ENCODE results near the gene OASL. TPM values are rescaled to one million over a fixed set of nuclear protein-coding genes. Genes with fewer than 3 reads are reported as not detected.
"Not testable (repeated sequence)": the region's sequence is repeated elsewhere in the genome, so short reads cannot be mapped to it uniquely, and the experiment has no call there.

Gene OASL
- polyA plus RNA-seq, 4 donors: 0.56 to 3.0 (median 2.0) TPM

DNA sequence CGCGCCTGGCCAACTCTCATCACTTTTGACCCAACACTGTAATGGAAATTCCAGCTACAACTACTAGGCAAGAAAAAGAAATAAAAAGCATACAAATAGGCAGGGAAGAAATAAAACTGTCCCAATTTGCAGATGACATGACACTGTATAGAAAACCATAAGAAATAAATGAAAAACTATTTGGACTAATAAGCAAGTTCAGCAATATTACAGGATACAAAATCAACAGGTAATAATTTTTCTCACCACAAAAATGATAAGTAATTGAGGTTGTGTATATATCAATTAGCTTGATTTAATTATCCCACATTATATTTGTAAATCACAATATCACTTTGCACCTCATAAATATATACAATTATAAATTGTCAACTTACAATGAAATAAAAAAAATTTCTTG, 41.9 kb upstream of the OASL start:
- no peaks in the 10 kb centered on the region for H3K27me3 ChIP-seq (ENCODE audit: control insufficient read depth in 3 of 3, insufficient read depth in 3 of 3, low read length in 3 of 3)
- H3K4me1 ChIP-seq (ENCODE audit: control insufficient read depth in 3 of 3, insufficient read depth in 2 of 3, low read depth in 1 of 3, low read length in 2 of 3): no peaks in the 10 kb centered on the region
- FAIRE-seq: no peak
- H3K27ac ChIP-seq (ENCODE audit: low read depth in 1 of 3, low read length in 2 of 3): no peak overlapping the region
- no peaks in the 10 kb centered on the region for H3K36me3 ChIP-seq (ENCODE audit: control insufficient read depth in 3 of 3, insufficient read depth in 2 of 3, low read depth in 1 of 3, low read length in 3 of 3)
- no peak overlapping the region for H3K4me3 ChIP-seq (ENCODE audit: low read depth in 1 of 3, low read length in 3 of 3)
- no peak for DNase-seq
- 97 to 100% (median 98%) methylated on average over 2 of the region's 2 CpGs for WGBS, 3 donors
- H3K9me3 ChIP-seq (ENCODE audit: control insufficient read depth in 2 of 2, insufficient read depth in 1 of 2, low read depth in 1 of 2, low read length in 1 of 2): no peaks in the 10 kb centered on the region

DNA sequence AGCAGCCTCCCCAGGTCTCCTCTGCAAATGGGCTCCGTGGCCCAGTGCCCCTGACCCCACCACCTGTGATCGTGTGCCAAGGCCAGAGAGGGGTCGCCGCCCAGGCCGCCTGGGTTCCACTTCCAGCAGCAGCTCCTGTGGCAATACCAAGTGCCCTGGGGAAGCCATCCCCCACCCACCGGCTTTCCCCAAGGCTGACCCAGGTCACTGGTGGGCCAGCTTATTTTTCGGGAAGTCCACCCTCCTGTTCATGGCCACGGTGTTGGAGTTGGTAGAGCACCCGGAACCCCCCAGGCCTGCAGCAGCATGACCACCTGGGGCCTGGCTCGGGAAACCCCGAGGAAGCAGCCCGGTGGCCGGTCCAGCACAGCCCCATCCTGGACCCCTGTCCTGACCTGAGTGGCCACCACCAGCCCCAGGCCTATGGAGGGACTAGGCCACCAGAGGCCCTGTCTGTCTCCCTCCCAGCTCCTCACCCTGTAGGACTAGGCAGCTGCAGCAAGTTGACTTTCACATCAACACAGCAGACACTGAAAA, 40.8 kb upstream of the OASL start:
- H3K4me3 ChIP-seq (ENCODE audit: low read depth in 1 of 3, low read length in 3 of 3): no peak overlapping the region
- H3K36me3 ChIP-seq (ENCODE audit: control insufficient read depth in 3 of 3, insufficient read depth in 2 of 3, low read depth in 1 of 3, low read length in 3 of 3): no peaks in the 10 kb centered on the region
- H3K4me1 ChIP-seq (ENCODE audit: control insufficient read depth in 3 of 3, insufficient read depth in 2 of 3, low read depth in 1 of 3, low read length in 2 of 3): no peaks in the 10 kb centered on the region
- peaks cover 0 to 4% of the 10 kb centered on the region in 2 donors for H3K9me3 ChIP-seq (ENCODE audit: control insufficient read depth in 2 of 2, insufficient read depth in 1 of 2, low read depth in 1 of 2, low read length in 1 of 2)
- no peaks in the 10 kb centered on the region for H3K27me3 ChIP-seq (ENCODE audit: control insufficient read depth in 3 of 3, insufficient read depth in 3 of 3, low read length in 3 of 3)
- DNase-seq (no peak), FAIRE-seq (no peak)
- no peak overlapping the region for H3K27ac ChIP-seq (ENCODE audit: low read depth in 1 of 3, low read length in 2 of 3)
- 89 to 93% (median 91%) methylated on average over 13 of the region's 13 CpGs for WGBS, 3 donors

DNA sequence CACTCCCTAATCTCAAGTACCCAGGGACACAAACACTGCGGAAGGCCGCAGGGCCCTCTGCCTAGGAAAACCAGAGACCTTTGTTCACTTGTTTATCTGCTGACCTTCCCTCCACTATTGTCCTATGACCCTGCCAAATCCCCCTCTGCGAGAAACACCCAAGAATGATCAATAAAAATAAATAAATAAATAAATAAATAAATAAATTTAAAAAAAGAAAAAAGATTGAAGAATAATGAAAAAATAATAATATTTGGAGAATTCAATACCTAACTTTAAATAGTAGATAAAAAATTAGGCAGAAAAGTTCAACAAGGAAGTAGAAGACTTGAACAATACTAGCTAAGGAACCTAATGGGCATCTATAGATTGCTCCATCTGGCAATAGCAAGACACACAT, 38.4 kb upstream of the OASL start:
- 57 to 100% (median 88%) methylated on average over 1 of the region's 3 CpGs for WGBS, 3 donors
- not testable (repeated sequence) for FAIRE-seq; H3K4me3 ChIP-seq (ENCODE audit: low read depth in 1 of 3, low read length in 3 of 3)

DNA sequence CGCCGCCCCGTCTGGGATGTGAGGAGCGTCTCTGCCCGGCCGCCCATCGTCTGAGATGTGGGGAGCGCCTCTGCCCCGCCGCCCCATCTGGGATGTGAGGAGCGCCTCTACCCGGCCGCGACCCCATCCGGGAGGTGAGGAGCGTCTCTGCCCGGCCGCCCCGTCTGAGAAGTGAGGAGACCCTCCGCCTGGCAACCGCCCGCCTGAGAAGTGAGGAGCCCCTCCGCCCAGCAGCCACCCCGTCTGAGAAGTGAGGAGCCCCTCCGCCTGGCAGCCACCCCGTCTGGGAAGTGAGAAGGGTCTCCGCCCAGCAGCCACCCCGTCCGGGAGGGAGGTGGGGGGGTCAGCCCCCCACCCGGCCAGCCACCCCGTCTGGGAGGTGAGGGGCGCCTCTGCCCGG, 36.9 kb upstream of the OASL start:
- H3K36me3 ChIP-seq (ENCODE audit: control insufficient read depth in 3 of 3, insufficient read depth in 2 of 3, low read depth in 1 of 3, low read length in 3 of 3); H3K27me3 ChIP-seq (ENCODE audit: control insufficient read depth in 3 of 3, insufficient read depth in 3 of 3, low read length in 3 of 3); H3K27ac ChIP-seq (ENCODE audit: low read depth in 1 of 3, low read length in 2 of 3); H3K4me1 ChIP-seq (ENCODE audit: control insufficient read depth in 3 of 3, insufficient read depth in 2 of 3, low read depth in 1 of 3, low read length in 2 of 3); FAIRE-seq; H3K4me3 ChIP-seq (ENCODE audit: low read depth in 1 of 3, low read length in 3 of 3); DNase-seq: not testable (repeated sequence)
- WGBS, 3 donors: 88 to 93% (median 93%) methylated on average over 13 to 33 of the region's 33 CpGs
- H3K9me3 ChIP-seq (ENCODE audit: control insufficient read depth in 2 of 2, insufficient read depth in 1 of 2, low read depth in 1 of 2, low read length in 1 of 2): peaks cover 0 to 20% of the 10 kb centered on the region in 2 donors

More for the DNA sequence above, 38.4 kb upstream of the OASL start:
- H3K9me3 ChIP-seq (ENCODE audit: control insufficient read depth in 2 of 2, insufficient read depth in 1 of 2, low read depth in 1 of 2, low read length in 1 of 2): peaks cover 0 to 12% of the 10 kb centered on the region in 2 donors
- not testable (repeated sequence) for H3K36me3 ChIP-seq (ENCODE audit: control insufficient read depth in 3 of 3, insufficient read depth in 2 of 3, low read depth in 1 of 3, low read length in 3 of 3); H3K4me1 ChIP-seq (ENCODE audit: control insufficient read depth in 3 of 3, insufficient read depth in 2 of 3, low read depth in 1 of 3, low read length in 2 of 3); DNase-seq; H3K27ac ChIP-seq (ENCODE audit: low read depth in 1 of 3, low read length in 2 of 3); H3K27me3 ChIP-seq (ENCODE audit: control insufficient read depth in 3 of 3, insufficient read depth in 3 of 3, low read length in 3 of 3)

DNA sequence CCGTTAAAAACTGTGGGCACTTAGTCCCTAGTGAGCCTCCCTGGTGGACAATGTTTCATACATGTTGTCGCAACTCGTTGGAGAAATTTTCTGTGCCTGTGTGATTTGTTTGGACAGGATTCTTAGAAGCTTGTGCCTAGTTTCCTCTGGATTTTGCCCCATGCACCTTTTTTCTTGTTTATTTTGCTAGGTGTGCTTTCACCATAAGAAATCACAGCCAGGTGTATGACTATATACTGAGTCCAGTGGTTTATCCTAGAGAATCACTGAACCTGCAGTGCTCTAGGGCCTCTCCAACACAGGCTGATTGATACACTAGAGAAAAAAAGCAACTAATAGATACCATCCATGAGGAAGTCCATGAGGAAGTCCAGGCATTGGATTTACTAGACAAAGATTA, 33.1 kb upstream of the OASL start:
- no peaks in the 10 kb centered on the region for H3K4me1 ChIP-seq (ENCODE audit: control insufficient read depth in 3 of 3, insufficient read depth in 2 of 3, low read depth in 1 of 3, low read length in 2 of 3)
- peaks cover 0 to 20% of the 10 kb centered on the region in 2 donors for H3K9me3 ChIP-seq (ENCODE audit: control insufficient read depth in 2 of 2, insufficient read depth in 1 of 2, low read depth in 1 of 2, low read length in 1 of 2)
- no peaks in the 10 kb centered on the region for H3K27me3 ChIP-seq (ENCODE audit: control insufficient read depth in 3 of 3, insufficient read depth in 3 of 3, low read length in 3 of 3)
- WGBS, 3 donors: 87 to 95% (median 94%) methylated on average over 3 of the region's 3 CpGs
- no peak overlapping the region for H3K4me3 ChIP-seq (ENCODE audit: low read depth in 1 of 3, low read length in 3 of 3)
- DNase-seq (no peak), FAIRE-seq (no peak)
- no peaks in the 10 kb centered on the region for H3K36me3 ChIP-seq (ENCODE audit: control insufficient read depth in 3 of 3, insufficient read depth in 2 of 3, low read depth in 1 of 3, low read length in 3 of 3)
- no peak overlapping the region for H3K27ac ChIP-seq (ENCODE audit: low read depth in 1 of 3, low read length in 2 of 3)

DNA sequence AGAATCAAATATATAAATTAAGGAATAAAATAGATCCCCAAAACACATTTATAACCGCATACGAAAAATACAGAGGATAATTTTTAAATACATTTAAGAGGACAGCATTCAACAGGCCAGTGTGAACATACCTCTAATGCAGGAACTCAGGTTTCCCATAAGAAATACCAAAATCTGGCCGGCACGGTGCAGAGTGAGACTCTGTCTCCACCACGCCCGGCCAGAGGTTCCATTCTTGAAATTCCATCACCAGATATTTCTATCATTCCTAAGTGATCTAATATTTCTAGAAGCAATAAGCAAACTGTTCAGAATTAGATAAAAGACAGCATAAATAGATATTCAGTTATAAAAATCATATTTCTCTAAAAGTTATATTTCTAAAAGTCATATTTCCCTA, 30.2 kb upstream of the OASL start:
- Histone ChIP-seq H3K4me1 (ENCODE audit: control insufficient read depth in 3 of 3, insufficient read depth in 2 of 3, low read depth in 1 of 3, low read length in 2 of 3) (no peaks in the 10 kb centered on the region), H3K27ac (ENCODE audit: low read depth in 1 of 3, low read length in 2 of 3) (no peak overlapping the region), H3K4me3 (ENCODE audit: low read depth in 1 of 3, low read length in 3 of 3) (no peak overlapping the region), H3K9me3 (ENCODE audit: control insufficient read depth in 2 of 2, insufficient read depth in 1 of 2, low read depth in 1 of 2, low read length in 1 of 2) (peaks cover 0 to 16% of the 10 kb centered on the region in 2 donors), H3K36me3 (ENCODE audit: control insufficient read depth in 3 of 3, insufficient read depth in 2 of 3, low read depth in 1 of 3, low read length in 3 of 3) (no peaks in the 10 kb centered on the region), H3K27me3 (ENCODE audit: control insufficient read depth in 3 of 3, insufficient read depth in 3 of 3, low read length in 3 of 3) (no peaks in the 10 kb centered on the region)
- 70 to 83% (median 77%) methylated on average over 6 of the region's 6 CpGs for WGBS, 3 donors
- DNase-seq: no peak
- FAIRE-seq: no peak

DNA sequence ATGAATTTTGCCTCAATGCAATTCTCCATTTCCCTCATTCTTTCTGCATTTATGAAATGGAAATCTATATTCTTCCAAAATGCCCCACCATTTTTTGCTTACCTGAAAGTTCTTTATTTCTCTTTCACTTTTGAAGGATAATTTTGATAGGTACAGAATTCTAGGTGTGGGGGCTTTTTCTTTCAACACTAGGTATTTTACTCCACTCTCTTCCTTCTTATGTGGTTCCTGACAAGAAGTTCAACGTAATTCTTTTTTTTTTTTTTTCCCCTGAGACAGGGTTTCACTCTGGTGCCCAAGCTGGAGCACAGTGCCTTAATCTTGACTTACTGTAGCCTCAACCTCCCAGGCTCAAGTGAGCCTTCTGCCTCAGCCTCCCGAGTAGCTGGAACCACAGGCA, 26.3 kb upstream of the OASL start:
- H3K27me3 ChIP-seq (ENCODE audit: control insufficient read depth in 3 of 3, insufficient read depth in 3 of 3, low read length in 3 of 3): no peaks in the 10 kb centered on the region
- H3K36me3 ChIP-seq (ENCODE audit: control insufficient read depth in 3 of 3, insufficient read depth in 2 of 3, low read depth in 1 of 3, low read length in 3 of 3): no peaks in the 10 kb centered on the region
- no peak overlapping the region for H3K27ac ChIP-seq (ENCODE audit: low read depth in 1 of 3, low read length in 2 of 3)
- H3K4me1 ChIP-seq (ENCODE audit: control insufficient read depth in 3 of 3, insufficient read depth in 2 of 3, low read depth in 1 of 3, low read length in 2 of 3): peaks cover 0 to 3% (median 0%) of the 10 kb centered on the region in 3 donors
- DNase-seq (no peak), FAIRE-seq (no peak)
- H3K4me3 ChIP-seq (ENCODE audit: low read depth in 1 of 3, low read length in 3 of 3): no peak overlapping the region
- WGBS, 3 donors: 52 to 55% (median 53%) methylated on average over 2 of the region's 2 CpGs
- no peaks in the 10 kb centered on the region for H3K9me3 ChIP-seq (ENCODE audit: control insufficient read depth in 2 of 2, insufficient read depth in 1 of 2, low read depth in 1 of 2, low read length in 1 of 2)

DNA sequence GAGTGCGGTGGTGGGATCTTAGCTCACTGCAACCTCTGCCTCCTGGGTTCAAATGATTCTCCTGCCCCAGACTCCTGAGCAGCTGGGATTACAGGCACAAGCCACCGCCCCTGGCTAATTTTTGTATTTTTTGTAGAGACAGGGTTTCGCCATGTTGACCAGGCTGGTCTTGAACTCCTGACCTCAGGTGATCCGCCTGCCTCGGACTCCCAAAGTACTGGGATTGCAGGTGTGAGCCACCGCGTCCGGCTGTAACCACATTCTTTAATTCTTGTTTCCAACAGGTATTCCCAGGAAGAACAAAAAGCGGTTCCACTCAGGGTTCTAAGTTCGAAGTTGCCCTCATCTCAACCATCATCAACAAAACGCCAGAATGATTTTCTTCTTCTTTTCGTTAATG, 25.5 kb upstream of the OASL start:
- WGBS, 3 donors: 91 to 95% (median 95%) methylated on average over 12 of the region's 12 CpGs
- not testable (repeated sequence) for H3K4me1 ChIP-seq (ENCODE audit: control insufficient read depth in 3 of 3, insufficient read depth in 2 of 3, low read depth in 1 of 3, low read length in 2 of 3); H3K36me3 ChIP-seq (ENCODE audit: control insufficient read depth in 3 of 3, insufficient read depth in 2 of 3, low read depth in 1 of 3, low read length in 3 of 3); H3K27ac ChIP-seq (ENCODE audit: low read depth in 1 of 3, low read length in 2 of 3); H3K27me3 ChIP-seq (ENCODE audit: control insufficient read depth in 3 of 3, insufficient read depth in 3 of 3, low read length in 3 of 3); FAIRE-seq; H3K4me3 ChIP-seq (ENCODE audit: low read depth in 1 of 3, low read length in 3 of 3); DNase-seq; H3K9me3 ChIP-seq (ENCODE audit: control insufficient read depth in 2 of 2, insufficient read depth in 1 of 2, low read depth in 1 of 2, low read length in 1 of 2)

DNA sequence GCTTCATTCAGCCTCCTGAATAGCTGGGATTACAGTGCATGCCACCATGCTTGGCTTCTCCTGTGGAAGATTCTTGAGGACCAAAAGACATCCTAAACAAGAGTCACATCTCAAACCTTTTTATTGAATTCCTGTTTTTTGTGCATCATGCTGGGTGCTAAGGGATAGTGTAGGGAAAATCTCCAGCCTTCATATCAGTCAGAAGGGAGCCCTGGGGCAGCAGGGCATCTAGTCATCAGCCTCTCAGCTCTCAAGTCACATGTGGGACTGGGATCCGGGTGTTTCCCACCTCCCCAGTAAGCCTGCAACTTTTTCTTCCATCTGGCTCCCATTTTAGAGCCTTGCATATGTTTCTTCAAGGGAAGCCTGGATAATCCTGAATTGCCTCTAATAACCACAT, 25.1 kb upstream of the OASL start:
- DNase-seq (no peak), FAIRE-seq (no peak)
- WGBS, 3 donors: 84 to 93% (median 88%) methylated on average over 1 of the region's 1 CpG
- H3K27me3 ChIP-seq (ENCODE audit: control insufficient read depth in 3 of 3, insufficient read depth in 3 of 3, low read length in 3 of 3): no peaks in the 10 kb centered on the region
- no peak overlapping the region for H3K27ac ChIP-seq (ENCODE audit: low read depth in 1 of 3, low read length in 2 of 3)
- H3K9me3 ChIP-seq (ENCODE audit: control insufficient read depth in 2 of 2, insufficient read depth in 1 of 2, low read depth in 1 of 2, low read length in 1 of 2): no peaks in the 10 kb centered on the region
- no peak overlapping the region for H3K4me3 ChIP-seq (ENCODE audit: low read depth in 1 of 3, low read length in 3 of 3)
- H3K36me3 ChIP-seq (ENCODE audit: control insufficient read depth in 3 of 3, insufficient read depth in 2 of 3, low read depth in 1 of 3, low read length in 3 of 3): no peaks in the 10 kb centered on the region
- peaks cover 0 to 4% (median 0%) of the 10 kb centered on the region in 3 donors for H3K4me1 ChIP-seq (ENCODE audit: control insufficient read depth in 3 of 3, insufficient read depth in 2 of 3, low read depth in 1 of 3, low read length in 2 of 3)

All from small intestine (tissue), 7 donors.